HepG2 (cell line): ENCODE measurements around the gene TAMALIN. TPM values are rescaled to one million over a fixed set of nuclear protein-coding genes. Genes with fewer than 3 reads are reported as not detected.

Experiments used
- ATAC-seq: fragments of 200-7000 bp; cut with Tn5 transposase; 3 replicates; pipeline ENCODE4 v1.9.1; 2020; ENCODE audit warnings: mild to moderate bottlenecking, moderate library complexity
- BruUV-seq: library from RNA; stranded (reverse); fragments of 400-500 nt; replicated peaks from 2 replicates; lab custom pipeline; 2021; lab: Mats Ljungman, UMichigan
- CTCF ChIA-PET: fragments of 300-600 bp; formaldehyde crosslinking; extraction: SDS; loops from one replicate; lab custom pipeline; 2021; ENCODE audit warnings: low total read pairs, inconsistent platforms, low intra/inter-chr PET ratio; lab: Yijun Ruan, JAX
- POLR2A ChIA-PET: fragments of 350-600 bp; sonication (Branson Sonifier 250); formaldehyde crosslinking; loops from one replicate; lab custom pipeline; 2020; ENCODE audit warnings: antibody characterized with exemption, inconsistent platforms; lab: Yijun Ruan, JAX
- DNase-seq: peaks from one replicate; pipeline ENCODE4 v3.0.0-alpha.2; 2015; ENCODE audit warnings: low spot score
- FAIRE-seq: peaks from 3 replicates; lab custom pipeline; 2011; peaks lifted over from hg19 to GRCh38; lab: Jason Lieb, UNC
- H2AFZ ChIP-seq: one replicate; pipeline ENCODE4 v1.6.1; 2011; ENCODE audit warnings: low read length, inconsistent platforms
- H3K27ac ChIP-seq: fragments of 300-600 bp; 3 replicates; pipeline ENCODE4 v1.8.0; 2011; ENCODE audit warnings: mixed run types, mild to moderate bottlenecking, mixed read lengths, low read length, inconsistent platforms; ENCODE audit not compliant: insufficient read depth; ENCODE audit errors: extremely low read length
- H3K27me3 ChIP-seq, 2 experiments: fragments of 200-600 bp in 1 of 2; 2 replicates in 1 of 2; 3 replicates in 1 of 2; pipeline versions ENCODE4 v1.6.0 to v1.8.0; 2011; ENCODE audit warnings: low read length in 2 of 2, mild to moderate bottlenecking in 2 of 2, moderate library complexity in 2 of 2, inconsistent platforms in 1 of 2; ENCODE audit not compliant: insufficient read depth in 2 of 2, control insufficient read depth in 1 of 2
- H3K36me3 ChIP-seq, 2 experiments: fragments of 200-600 bp in 1 of 2; replicated peaks in 1 of 2; 2 replicates in 1 of 2; 3 replicates in 1 of 2; pipeline versions ENCODE4 v1.5.1 to v1.8.0; 2011; ENCODE audit warnings: low read length in 2 of 2, inconsistent platforms in 1 of 2; ENCODE audit not compliant: insufficient read depth in 2 of 2, control insufficient read depth in 1 of 2
- H3K4me1 ChIP-seq: 2 replicates; pipeline ENCODE4 v1.5.1; 2012; ENCODE audit warnings: low read length, inconsistent platforms; ENCODE audit not compliant: insufficient read depth
- H3K4me2 ChIP-seq: 2 replicates; pipeline ENCODE4 v1.6.0; 2011; ENCODE audit warnings: low read depth, low read length, inconsistent platforms
- H3K4me3 ChIP-seq, 3 experiments: fragments of 200-600 bp in 1 of 3; sonication (generic), shearing (Covaris generic) in 1 of 3; replicated peaks in 1 of 3; 2 replicates each; pipeline ENCODE4 v1.5.1; 2011 to 2016; ENCODE audit warnings: low read length in 3 of 3, inconsistent platforms in 2 of 3, low read depth in 2 of 3, mild to moderate bottlenecking in 2 of 3, control low read depth in 1 of 3, mixed read lengths in 1 of 3; ENCODE audit not compliant: insufficient read depth in 1 of 3
- H3K79me2 ChIP-seq: one replicate; pipeline ENCODE4 v1.6.1; 2011; ENCODE audit warnings: low read length, inconsistent platforms; ENCODE audit not compliant: insufficient read depth
- H3K9ac ChIP-seq: 2 replicates; pipeline ENCODE4 v1.6.0; 2011; ENCODE audit warnings: mild to moderate bottlenecking, low read depth, low read length, inconsistent platforms; ENCODE audit not compliant: insufficient read depth
- H3K9me3 ChIP-seq: 2 replicates; pipeline ENCODE4 v1.5.1; 2012; ENCODE audit warnings: mild to moderate bottlenecking, low read length
- H4K20me1 ChIP-seq: 2 replicates; pipeline ENCODE4 v1.6.0; 2011; ENCODE audit warnings: inconsistent platforms, mild to moderate bottlenecking, low read length, moderate library complexity; ENCODE audit not compliant: insufficient read depth
- HNRNPLL ChIP-seq: fragments of 200-400 bp; formaldehyde crosslinking; IDR thresholded peaks from 2 replicates; pipeline ENCODE4 v1.6.1; 2017; ENCODE audit warnings: mild to moderate bottlenecking, low read depth, low read length; ENCODE audit not compliant: poor library complexity, severe bottlenecking
- ISX ChIP-seq: sonication (generic); formaldehyde crosslinking; conservative IDR thresholded peaks from 2 replicates; pipeline ENCODE4 v1.5.0; 2020; ENCODE audit warnings: missing genetic modification reagents
- RNF2 ChIP-seq: fragments of 450-650 bp; conservative IDR thresholded peaks from 2 replicates; pipeline ENCODE4 v1.6.1; 2016; ENCODE audit warnings: low read depth
- SAP130 ChIP-seq: IDR thresholded peaks from 2 replicates; pipeline ENCODE4 v1.6.1; 2016; ENCODE audit warnings: low read depth
- SP4 ChIP-seq: sonication (generic); formaldehyde crosslinking; IDR thresholded peaks from 2 replicates; pipeline ENCODE4 v1.8.1; 2023; ENCODE audit warnings: mild to moderate bottlenecking, missing genetic modification reagents
- TMF1 ChIP-seq: sonication (generic); formaldehyde crosslinking; IDR thresholded peaks from 2 replicates; pipeline ENCODE4 v1.8.1; 2022; ENCODE audit warnings: low read depth, missing genetic modification reagents
- TOE1 ChIP-seq: sonication (generic); formaldehyde crosslinking; IDR thresholded peaks from 2 replicates; pipeline ENCODE4 v1.4.0; 2020; ENCODE audit warnings: mild to moderate bottlenecking, missing genetic modification reagents
- U2AF1 ChIP-seq: fragments of 200-400 bp; formaldehyde crosslinking; optimal IDR thresholded peaks from 2 replicates; pipeline ENCODE3; 2017; ENCODE audit warnings: mild to moderate bottlenecking, low read depth, low read length
- ZNF263 ChIP-seq: sonication (generic); formaldehyde crosslinking; IDR thresholded peaks from 2 replicates; pipeline ENCODE4 v1.4.0; 2020; ENCODE audit warnings: missing genetic modification reagents
- ZNF501 ChIP-seq: sonication (generic); formaldehyde crosslinking; IDR thresholded peaks from 2 replicates; pipeline ENCODE4 v1.5.1; 2020; ENCODE audit warnings: mild to moderate bottlenecking, moderate library complexity, missing genetic modification reagents
- ZNF550 ChIP-seq: sonication (generic); formaldehyde crosslinking; IDR thresholded peaks from 2 replicates; pipeline ENCODE4 v1.4.0; 2020; ENCODE audit warnings: mild to moderate bottlenecking, missing genetic modification reagents, borderline replicate concordance
- ZNF777 ChIP-seq: sonication (generic); formaldehyde crosslinking; IDR thresholded peaks from 2 replicates; pipeline ENCODE4 v1.4.0; 2020; ENCODE audit warnings: missing genetic modification reagents
- WGBS: methylation state at CpG from one replicate; pipeline ENCODE4 v1.1.6; 2017; ENCODE audit warnings: low lambda C conversion rate; 5-methylcytosine and 5-hydroxymethylcytosine counted together
- in situ Hi-C: cut with HindIII; loops from 2 replicates; pipeline ENCODE4 v1.10.0; 2017; ENCODE audit warnings: low pct_unique_long_range_greater_than_20kb; ENCODE audit not compliant: extremely low pct_ligation_motif_present
- intact Hi-C: fragments of 100-400 bp; cut with micrococcal nuclease; formaldehyde crosslinking; loops from one replicate; pipeline ENCODE4 v1.10.0; 2022; ENCODE audit not compliant: unreplicated experiment
- polyA plus RNA-seq, 8 experiments: library from polyadenylated mRNA; depleted of rRNA in 3 of 8; stranded (reverse) in 7 of 8; unstranded in 1 of 8; fragments of >200 nt; fragmentation: Illumina TruSeq in 4 of 8; extraction: Trizol in 4 of 8; gene quantifications; 2 replicates each; pipeline versions ENCODE4 v1.2.1 to v1.2.3, GENCODE V29; 2011 to 2016; ENCODE audit warnings: low read depth in 4 of 8, missing spikeins in 1 of 8, mixed read lengths in 1 of 8; ENCODE audit not compliant: insufficient read depth in 1 of 8
- total RNA-seq, 5 experiments: library from RNA; depleted of rRNA; stranded (reverse); fragments of >200 nt; fragmentation: Illumina TruSeq; extraction: Trizol; gene quantifications; 2 replicates each; pipeline ENCODE4 v1.2.3, GENCODE V29; 2016; ENCODE audit warnings: low read depth in 1 of 5
- TF ChIP-seq, protein P1 (sequence below): sonication (generic); formaldehyde crosslinking; IDR thresholded peaks from 2 replicates; pipeline ENCODE4 v1.8.0; 2022; ENCODE audit warnings: mild to moderate bottlenecking, missing genetic modification reagents, moderate library complexity
- TF ChIP-seq, protein P2 (sequence below), 2 experiments: sonication (generic) in 1 of 2; formaldehyde crosslinking in 1 of 2; IDR thresholded peaks; 2 replicates each; pipeline versions ENCODE4 v1.4.0 to v1.6.1; 2018 to 2020; ENCODE audit warnings: missing genetic modification reagents in 2 of 2, borderline replicate concordance in 1 of 2, low read depth in 1 of 2, mild to moderate bottlenecking in 1 of 2, missing biosample characterization in 1 of 2
- TF ChIP-seq, protein P3 (sequence below): sonication (generic); formaldehyde crosslinking; IDR thresholded peaks from 2 replicates; pipeline ENCODE4 v1.4.0; 2020; ENCODE audit warnings: missing genetic modification reagents
- TF ChIP-seq, protein P4 (sequence below): sonication (generic); formaldehyde crosslinking; IDR thresholded peaks from 2 replicates; pipeline ENCODE4 v1.4.0; 2020; ENCODE audit warnings: missing genetic modification reagents, mild to moderate bottlenecking, borderline replicate concordance

The TAMALIN gene
- total and polyA plus RNA-seq, 2 of the 13 experiments (the other 11 are each of a cell fraction or from before 2014, with no cell fraction given): 2.9 to 10.9 TPM

DNA sequence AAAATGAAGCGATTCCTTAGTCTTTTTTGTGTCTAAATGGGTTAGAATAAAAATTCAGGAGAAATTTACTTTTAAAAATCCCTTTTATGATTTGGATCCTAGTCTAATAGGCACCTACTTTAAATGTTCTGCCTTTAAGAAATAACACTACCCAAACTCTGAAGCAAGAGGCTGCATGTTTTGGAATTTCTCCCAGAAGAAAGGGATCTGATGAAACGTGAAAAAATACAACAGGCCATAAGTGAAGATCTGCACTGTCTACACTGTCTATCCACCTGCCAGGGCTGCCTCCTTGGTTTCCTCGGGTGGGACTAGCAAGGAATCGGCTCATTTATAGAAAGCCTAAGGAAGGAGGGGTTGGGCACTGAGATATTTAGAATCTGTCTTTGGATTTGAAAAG lies 33.2 kb upstream of the TAMALIN start:
- Histone ChIP-seq H3K9ac (no peak overlapping the region), H3K36me3 (peaks cover 4 to 8% of the 10 kb centered on the region in 2 experiments; a peak in 3 of 5 replicates), H3K79me2 (peaks cover 58% of the 10 kb centered on the region), H2AFZ (no peak overlapping the region), H3K27me3 (no peaks in the 10 kb centered on the region), H3K4me2 (0 out of 2 replicates have a peak overlapping the region, but pooled peaks have one; percentile 70), H3K4me3 (no peak overlapping the region), H3K27ac (peak overlapping the region; percentile 63), H4K20me1 (no peaks in the 10 kb centered on the region), H3K4me1 (peaks cover 77% of the 10 kb centered on the region), H3K9me3 (no peaks in the 10 kb centered on the region)
- no TSS peak for BruUV-seq
- intact Hi-C loops: no loop called here
- FAIRE-seq (no peak), ATAC-seq (no peak), DNase-seq (no peak)
- 80% methylated on average over 4 of the region's 4 CpGs for WGBS
- CTCF ChIA-PET: no interaction called here
- POLR2A ChIA-PET: no interaction called here
- in situ Hi-C loops: no loop called here
- TF ChIP-seq RNF2 (no peak), ZNF501 (CRISPR knock-in tag) (no peak), U2AF1 (no peak), HNRNPLL (no peak), SP4 (CRISPR knock-in tag) (no peak), TMF1 (no peak), ZNF550 (CRISPR knock-in tag) (no peak), ISX (no peak), ZNF263 (CRISPR knock-in tag) (no peak), SAP130 (CRISPR knock-in tag) (no peak), ZNF777 (CRISPR knock-in tag) (no peak), TOE1 (CRISPR knock-in tag) (no peak)
- TF ChIP-seq, protein P1, sequence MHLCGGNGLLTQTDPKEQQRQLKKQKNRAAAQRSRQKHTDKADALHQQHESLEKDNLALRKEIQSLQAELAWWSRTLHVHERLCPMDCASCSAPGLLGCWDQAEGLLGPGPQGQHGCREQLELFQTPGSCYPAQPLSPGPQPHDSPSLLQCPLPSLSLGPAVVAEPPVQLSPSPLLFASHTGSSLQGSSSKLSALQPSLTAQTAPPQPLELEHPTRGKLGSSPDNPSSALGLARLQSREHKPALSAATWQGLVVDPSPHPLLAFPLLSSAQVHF: no peak
- TF ChIP-seq, protein P2, sequence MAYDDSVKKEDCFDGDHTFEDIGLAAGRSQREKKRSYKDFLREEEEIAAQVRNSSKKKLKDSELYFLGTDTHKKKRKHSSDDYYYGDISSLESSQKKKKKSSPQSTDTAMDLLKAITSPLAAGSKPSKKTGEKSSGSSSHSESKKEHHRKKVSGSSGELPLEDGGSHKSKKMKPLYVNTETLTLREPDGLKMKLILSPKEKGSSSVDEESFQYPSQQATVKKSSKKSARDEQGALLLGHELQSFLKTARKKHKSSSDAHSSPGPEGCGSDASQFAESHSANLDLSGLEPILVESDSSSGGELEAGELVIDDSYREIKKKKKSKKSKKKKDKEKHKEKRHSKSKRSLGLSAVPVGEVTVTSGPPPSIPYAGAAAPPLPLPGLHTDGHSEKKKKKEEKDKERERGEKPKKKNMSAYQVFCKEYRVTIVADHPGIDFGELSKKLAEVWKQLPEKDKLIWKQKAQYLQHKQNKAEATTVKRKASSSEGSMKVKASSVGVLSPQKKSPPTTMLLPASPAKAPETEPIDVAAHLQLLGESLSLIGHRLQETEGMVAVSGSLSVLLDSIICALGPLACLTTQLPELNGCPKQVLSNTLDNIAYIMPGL (CRISPR knock-in tag; IDR thresholded peaks at IDR 0.05; ENCODE audit: borderline replicate concordance in 1 of 2, low read depth in 1 of 2): no peak
- TF ChIP-seq, protein P3, sequence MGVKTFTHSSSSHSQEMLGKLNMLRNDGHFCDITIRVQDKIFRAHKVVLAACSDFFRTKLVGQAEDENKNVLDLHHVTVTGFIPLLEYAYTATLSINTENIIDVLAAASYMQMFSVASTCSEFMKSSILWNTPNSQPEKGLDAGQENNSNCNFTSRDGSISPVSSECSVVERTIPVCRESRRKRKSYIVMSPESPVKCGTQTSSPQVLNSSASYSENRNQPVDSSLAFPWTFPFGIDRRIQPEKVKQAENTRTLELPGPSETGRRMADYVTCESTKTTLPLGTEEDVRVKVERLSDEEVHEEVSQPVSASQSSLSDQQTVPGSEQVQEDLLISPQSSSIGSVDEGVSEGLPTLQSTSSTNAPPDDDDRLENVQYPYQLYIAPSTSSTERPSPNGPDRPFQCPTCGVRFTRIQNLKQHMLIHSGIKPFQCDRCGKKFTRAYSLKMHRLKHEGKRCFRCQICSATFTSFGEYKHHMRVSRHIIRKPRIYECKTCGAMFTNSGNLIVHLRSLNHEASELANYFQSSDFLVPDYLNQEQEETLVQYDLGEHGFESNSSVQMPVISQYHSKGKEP (CRISPR knock-in tag): no peak
- TF ChIP-seq, protein P4, sequence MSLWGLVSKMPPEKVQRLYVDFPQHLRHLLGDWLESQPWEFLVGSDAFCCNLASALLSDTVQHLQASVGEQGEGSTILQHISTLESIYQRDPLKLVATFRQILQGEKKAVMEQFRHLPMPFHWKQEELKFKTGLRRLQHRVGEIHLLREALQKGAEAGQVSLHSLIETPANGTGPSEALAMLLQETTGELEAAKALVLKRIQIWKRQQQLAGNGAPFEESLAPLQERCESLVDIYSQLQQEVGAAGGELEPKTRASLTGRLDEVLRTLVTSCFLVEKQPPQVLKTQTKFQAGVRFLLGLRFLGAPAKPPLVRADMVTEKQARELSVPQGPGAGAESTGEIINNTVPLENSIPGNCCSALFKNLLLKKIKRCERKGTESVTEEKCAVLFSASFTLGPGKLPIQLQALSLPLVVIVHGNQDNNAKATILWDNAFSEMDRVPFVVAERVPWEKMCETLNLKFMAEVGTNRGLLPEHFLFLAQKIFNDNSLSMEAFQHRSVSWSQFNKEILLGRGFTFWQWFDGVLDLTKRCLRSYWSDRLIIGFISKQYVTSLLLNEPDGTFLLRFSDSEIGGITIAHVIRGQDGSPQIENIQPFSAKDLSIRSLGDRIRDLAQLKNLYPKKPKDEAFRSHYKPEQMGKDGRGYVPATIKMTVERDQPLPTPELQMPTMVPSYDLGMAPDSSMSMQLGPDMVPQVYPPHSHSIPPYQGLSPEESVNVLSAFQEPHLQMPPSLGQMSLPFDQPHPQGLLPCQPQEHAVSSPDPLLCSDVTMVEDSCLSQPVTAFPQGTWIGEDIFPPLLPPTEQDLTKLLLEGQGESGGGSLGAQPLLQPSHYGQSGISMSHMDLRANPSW (CRISPR knock-in tag): no peak
